Kidney epithelial cell (primary cell): ENCODE results near the gene ENTPD1. TPM values are rescaled to one million over a fixed set of nuclear protein-coding genes. Genes with fewer than 3 reads are reported as not detected.
"Not testable (repeated sequence)": the region's sequence is repeated elsewhere in the genome, so short reads cannot be mapped to it uniquely, and the experiment has no call there.

Source experiments
- DNase-seq: peaks from one replicate; pipeline ENCODE4 v3.0.0-alpha.2; 2010; ENCODE audit warnings: low read depth
- H3K27me3 ChIP-seq: 2 replicates; pipeline ENCODE4 v1.6.0; 2011; ENCODE audit warnings: low read length; ENCODE audit not compliant: control insufficient read depth, insufficient read depth
- H3K36me3 ChIP-seq: 2 replicates; pipeline ENCODE4 v1.5.1; 2011; ENCODE audit warnings: low read length; ENCODE audit not compliant: control insufficient read depth, insufficient read depth
- H3K4me3 ChIP-seq: 2 replicates; pipeline ENCODE4 v1.5.1; 2011; ENCODE audit warnings: low read depth, mild to moderate bottlenecking, control low read depth, low read length
- CTCF ChIP-seq: IDR thresholded peaks from 2 replicates; pipeline ENCODE4 v1.5.1; 2011; ENCODE audit warnings: mild to moderate bottlenecking, moderate library complexity, low read length, control low read depth, inconsistent platforms; ENCODE audit not compliant: insufficient read depth, poor library complexity, severe bottlenecking
- total RNA-seq: library from RNA; depleted of rRNA; stranded (reverse); fragments of >200 nt; gene quantifications from 2 replicates; pipeline ENCODE4 v1.2.3, GENCODE V29; 2015

ENTPD1 gene
- total RNA-seq = 0.17 and 0.34 TPM in 2 replicates

GRCh38 chr10:95756041-95756761 lies at the start of gene ENTPD1:
TSS of gene ENTPD1 (plus strand) at chr10:95756163. CDS start at chr10:95756240, 77 bp downstream.
- no peak for TF ChIP-seq CTCF
- no peak within 1 kb of the TSS for H3K4me3 ChIP-seq
- no peaks in the 10 kb centered on the region for H3K27me3 ChIP-seq
- H3K36me3 ChIP-seq = no peaks in the 10 kb centered on the region
- no peak for DNase-seq

GRCh38 chr10:95706573-95706972 lies 49.4 kb upstream of the ENTPD1 start:
- TF ChIP-seq CTCF = no peak
- H3K27me3 ChIP-seq = no peaks in the 10 kb centered on the region
- H3K4me3 ChIP-seq = no peak overlapping the region
- no peaks in the 10 kb centered on the region for H3K36me3 ChIP-seq
- DNase-seq = no peak

GRCh38 chr10:95706990-95707389 lies 49.0 kb upstream of the ENTPD1 start:
- H3K36me3 ChIP-seq = no peaks in the 10 kb centered on the region
- no peak overlapping the region for H3K4me3 ChIP-seq
- TF ChIP-seq CTCF = no peak
- H3K27me3 ChIP-seq = no peaks in the 10 kb centered on the region
- DNase-seq = no peak

GRCh38 chr10:95711492-95711891 lies 44.5 kb upstream of the ENTPD1 start:
- Histone ChIP-seq H3K27me3 (no peaks in the 10 kb centered on the region), H3K4me3 (no peak overlapping the region), H3K36me3 (no peaks in the 10 kb centered on the region)
- TF ChIP-seq CTCF = no peak
- DNase-seq = no peak

GRCh38 chr10:95716466-95716865 lies 39.5 kb upstream of the ENTPD1 start:
- TF ChIP-seq CTCF = no peak
- Histone ChIP-seq H3K4me3 (no peak overlapping the region), H3K27me3 (no peaks in the 10 kb centered on the region), H3K36me3 (no peaks in the 10 kb centered on the region)
- no peak for DNase-seq

- Histone ChIP-seq H3K4me3 (no peak overlapping the region), H3K27me3 (no peaks in the 10 kb centered on the region), H3K36me3 (no peaks in the 10 kb centered on the region)
- no peak for DNase-seq
- TF ChIP-seq CTCF = no peak
These were observed 39.1 kb upstream of the ENTPD1 start for GRCh38 chr10:95716866-95717265.

GRCh38 chr10:95720745-95721144 lies 35.2 kb upstream of the ENTPD1 start:
- not testable (repeated sequence) for H3K27me3 ChIP-seq, H3K36me3 ChIP-seq, DNase-seq, H3K4me3 ChIP-seq

- H3K27me3 ChIP-seq, H3K36me3 ChIP-seq, DNase-seq, H3K4me3 ChIP-seq: not testable (repeated sequence)
These were observed 33.5 kb upstream of the ENTPD1 start for GRCh38 chr10:95722496-95722895.
